K562 (cell line): ENCODE data around the gene TCF15. TPM values are rescaled to one million over a fixed set of nuclear protein-coding genes. Genes with fewer than 3 reads are reported as not detected.

Source experiments
- CCNT2 ChIP-seq: IDR thresholded peaks from 2 replicates; pipeline ENCODE4 v1.6.1; 2011; ENCODE audit warnings: borderline replicate concordance, low read depth, mild to moderate bottlenecking, moderate library complexity, mixed read lengths, low read length; ENCODE audit not compliant: insufficient read length; ENCODE audit errors: extremely low read depth
- CGGBP1 ChIP-seq: fragments of 250-450 bp; sonication (Bioruptor Pico); IDR thresholded peaks from 2 replicates; pipeline ENCODE4 v1.9.0; 2021; ENCODE audit warnings: mild to moderate bottlenecking
- CHD2 ChIP-seq: IDR thresholded peaks from 2 replicates; pipeline ENCODE4 v1.6.1; 2011; ENCODE audit warnings: low read depth, low read length
- CTBP1 ChIP-seq: fragments of 450-650 bp; IDR thresholded peaks from 2 replicates; pipeline ENCODE4 v1.6.1; 2016; ENCODE audit warnings: borderline replicate concordance
- HDAC1 ChIP-seq, 2 experiments: fragments of 450-650 bp; IDR thresholded peaks; 2 replicates each; pipeline ENCODE4 v1.6.1; 2016 to 2017; ENCODE audit warnings: inconsistent platforms in 1 of 2, mild to moderate bottlenecking in 1 of 2, moderate library complexity in 1 of 2
- MGA ChIP-seq: fragments of 450-650 bp; IDR thresholded peaks from 2 replicates; pipeline ENCODE4 v1.6.1; 2016; ENCODE audit warnings: mild to moderate bottlenecking, moderate library complexity
- POLR2A ChIP-seq: fragments of 450-650 bp; conservative IDR thresholded peaks from 2 replicates; pipeline ENCODE4 v1.6.1; 2016
- RFX5 ChIP-seq: IDR thresholded peaks from 2 replicates; pipeline ENCODE4 v1.6.1; 2011; ENCODE audit warnings: low read depth, mild to moderate bottlenecking, improper control_type of control experiment, low read length
- RNF2 ChIP-seq: sonication (generic); IDR thresholded peaks from 2 replicates; pipeline ENCODE4 v1.6.1; 2016
- SAFB2 ChIP-seq: fragments of 200-400 bp; formaldehyde crosslinking; IDR thresholded peaks from 2 replicates; pipeline ENCODE4 v1.6.1; 2018; ENCODE audit warnings: borderline replicate concordance, low read length, low read depth, moderate library complexity; ENCODE audit not compliant: severe bottlenecking
- U2AF1 ChIP-seq: fragments of 200-400 bp; formaldehyde crosslinking; optimal IDR thresholded peaks from 2 replicates; pipeline ENCODE3; 2017; ENCODE audit warnings: mild to moderate bottlenecking, low read depth, low read length, moderate library complexity
- ZNF764 ChIP-seq: fragments of 250-450 bp; sonication (Bioruptor Pico); IDR thresholded peaks from 2 replicates; pipeline ENCODE4 v1.4.0; 2020; ENCODE audit warnings: low read depth, mild to moderate bottlenecking, moderate library complexity
- polyA plus RNA-seq, 8 experiments: library from polyadenylated mRNA; depleted of rRNA in 4 of 8; stranded (reverse) in 5 of 8; unstranded in 3 of 8; fragments of >200 nt; fragmentation: Nextera tagmentation in 2 of 8; fragmentation: Illumina TruSeq in 1 of 8; extraction: Ambion mirVana in 2 of 8; extraction: Trizol in 1 of 8; gene quantifications; 2 replicates each; pipeline versions ENCODE4 v1.2.1 to v1.2.3, GENCODE V29; 2011 to 2014; ENCODE audit warnings: inconsistent platforms in 1 of 8, missing spikeins in 1 of 8
- total RNA-seq, 7 experiments: library from RNA; depleted of rRNA in 6 of 7; stranded (reverse); fragments of >200 nt in 6 of 7; fragmentation: Illumina TruSeq in 2 of 7; extraction: Trizol in 2 of 7; gene quantifications; 2 replicates each; pipeline versions ENCODE4 v1.2.1 to v1.2.3, GENCODE V29; 2011 to 2021; ENCODE audit warnings: low replicate concordance in 1 of 7
- TF ChIP-seq, protein P1 (sequence below): fragments of 450-650 bp; formaldehyde crosslinking; IDR thresholded peaks from 2 replicates; pipeline ENCODE4 v1.4.0; 2020; ENCODE audit warnings: mild to moderate bottlenecking, moderate library complexity
- TF ChIP-seq, protein P2 (sequence below): fragments of 250-450 bp; sonication (Bioruptor Pico); IDR thresholded peaks from 2 replicates; pipeline ENCODE4 v1.4.0; 2020; ENCODE audit warnings: mild to moderate bottlenecking, moderate library complexity

Gene TCF15
- total and polyA plus RNA-seq, 9 of the 15 experiments (the other 6 are each of a cell fraction or from before 2014, with no cell fraction given), result 0.04 to 5.0 (median 1.2) TPM

DNA sequence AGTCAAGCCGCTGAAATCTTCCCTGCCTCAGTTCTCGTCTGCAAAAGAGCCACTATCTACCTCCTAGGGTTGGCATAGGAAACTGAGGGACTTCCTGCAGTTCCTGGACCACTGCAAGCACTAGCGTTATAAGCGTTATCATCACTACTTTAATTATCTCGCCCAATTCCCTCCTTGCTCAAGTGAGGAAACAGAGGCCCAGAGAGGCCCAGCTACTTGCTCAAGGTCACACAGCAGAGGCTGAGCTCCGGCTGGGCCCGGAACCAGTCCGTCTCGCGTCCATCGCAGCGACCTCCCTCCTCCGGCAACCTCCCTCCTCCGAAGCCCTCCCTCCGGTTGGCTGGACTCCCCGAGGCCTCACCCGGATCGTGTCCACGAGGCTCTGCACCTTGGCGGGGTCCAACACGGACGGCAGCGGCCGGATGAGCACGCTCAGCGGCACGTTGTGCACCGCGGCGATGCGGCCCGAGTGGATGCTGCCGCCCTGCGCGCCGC is 42.6 kb upstream of the TCF15 start (continued):
- TF ChIP-seq, protein P1, sequence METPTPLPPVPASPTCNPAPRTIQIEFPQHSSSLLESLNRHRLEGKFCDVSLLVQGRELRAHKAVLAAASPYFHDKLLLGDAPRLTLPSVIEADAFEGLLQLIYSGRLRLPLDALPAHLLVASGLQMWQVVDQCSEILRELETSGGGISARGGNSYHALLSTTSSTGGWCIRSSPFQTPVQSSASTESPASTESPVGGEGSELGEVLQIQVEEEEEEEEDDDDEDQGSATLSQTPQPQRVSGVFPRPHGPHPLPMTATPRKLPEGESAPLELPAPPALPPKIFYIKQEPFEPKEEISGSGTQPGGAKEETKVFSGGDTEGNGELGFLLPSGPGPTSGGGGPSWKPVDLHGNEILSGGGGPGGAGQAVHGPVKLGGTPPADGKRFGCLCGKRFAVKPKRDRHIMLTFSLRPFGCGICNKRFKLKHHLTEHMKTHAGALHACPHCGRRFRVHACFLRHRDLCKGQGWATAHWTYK, result no peak
- no peak for TF ChIP-seq CTBP1
- TF ChIP-seq SAFB2, result no peak
- TF ChIP-seq CCNT2, result peak; percentile 5
- TF ChIP-seq, protein P2, sequence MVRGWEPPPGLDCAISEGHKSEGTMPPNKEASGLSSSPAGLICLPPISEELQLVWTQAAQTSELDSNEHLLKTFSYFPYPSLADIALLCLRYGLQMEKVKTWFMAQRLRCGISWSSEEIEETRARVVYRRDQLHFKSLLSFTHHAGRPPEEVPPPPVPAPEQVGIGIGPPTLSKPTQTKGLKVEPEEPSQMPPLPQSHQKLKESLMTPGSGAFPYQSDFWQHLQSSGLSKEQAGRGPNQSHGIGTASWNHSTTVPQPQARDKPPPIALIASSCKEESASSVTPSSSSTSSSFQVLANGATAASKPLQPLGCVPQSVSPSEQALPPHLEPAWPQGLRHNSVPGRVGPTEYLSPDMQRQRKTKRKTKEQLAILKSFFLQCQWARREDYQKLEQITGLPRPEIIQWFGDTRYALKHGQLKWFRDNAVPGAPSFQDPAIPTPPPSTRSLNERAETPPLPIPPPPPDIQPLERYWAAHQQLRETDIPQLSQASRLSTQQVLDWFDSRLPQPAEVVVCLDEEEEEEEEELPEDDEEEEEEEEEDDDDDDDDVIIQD (CRISPR knock-in tag), result no peak
- TF ChIP-seq CHD2, result no peak
- peak; percentile 20; the same call in 1 of the 2 replicates for TF ChIP-seq POLR2A
- no peak for TF ChIP-seq RFX5
- TF ChIP-seq HDAC1 (IDR thresholded peaks at IDR 0.05), result 0 out of 4 replicates have a peak, but pooled peaks of 1 of the 2 experiments have one; percentile 28
- 0 out of 2 replicates have a peak, but pooled peaks have one; percentile 8 for TF ChIP-seq MGA
- no peak for TF ChIP-seq ZNF764 (CRISPR knock-in tag)
- TF ChIP-seq U2AF1, result no peak
- TF ChIP-seq CGGBP1, result no peak
- TF ChIP-seq RNF2, result no peak; the same call in 1 of the 2 replicates
